GM19238 (cell line): ENCODE measurements around the gene CALM1.

ENCODE experiments used
- DNase-seq: peaks from one replicate; pipeline ENCODE4 v3.0.0; 2011; ENCODE audit warnings: low spot score; ENCODE audit not compliant: insufficient read length

Gene CALM1

DNA sequence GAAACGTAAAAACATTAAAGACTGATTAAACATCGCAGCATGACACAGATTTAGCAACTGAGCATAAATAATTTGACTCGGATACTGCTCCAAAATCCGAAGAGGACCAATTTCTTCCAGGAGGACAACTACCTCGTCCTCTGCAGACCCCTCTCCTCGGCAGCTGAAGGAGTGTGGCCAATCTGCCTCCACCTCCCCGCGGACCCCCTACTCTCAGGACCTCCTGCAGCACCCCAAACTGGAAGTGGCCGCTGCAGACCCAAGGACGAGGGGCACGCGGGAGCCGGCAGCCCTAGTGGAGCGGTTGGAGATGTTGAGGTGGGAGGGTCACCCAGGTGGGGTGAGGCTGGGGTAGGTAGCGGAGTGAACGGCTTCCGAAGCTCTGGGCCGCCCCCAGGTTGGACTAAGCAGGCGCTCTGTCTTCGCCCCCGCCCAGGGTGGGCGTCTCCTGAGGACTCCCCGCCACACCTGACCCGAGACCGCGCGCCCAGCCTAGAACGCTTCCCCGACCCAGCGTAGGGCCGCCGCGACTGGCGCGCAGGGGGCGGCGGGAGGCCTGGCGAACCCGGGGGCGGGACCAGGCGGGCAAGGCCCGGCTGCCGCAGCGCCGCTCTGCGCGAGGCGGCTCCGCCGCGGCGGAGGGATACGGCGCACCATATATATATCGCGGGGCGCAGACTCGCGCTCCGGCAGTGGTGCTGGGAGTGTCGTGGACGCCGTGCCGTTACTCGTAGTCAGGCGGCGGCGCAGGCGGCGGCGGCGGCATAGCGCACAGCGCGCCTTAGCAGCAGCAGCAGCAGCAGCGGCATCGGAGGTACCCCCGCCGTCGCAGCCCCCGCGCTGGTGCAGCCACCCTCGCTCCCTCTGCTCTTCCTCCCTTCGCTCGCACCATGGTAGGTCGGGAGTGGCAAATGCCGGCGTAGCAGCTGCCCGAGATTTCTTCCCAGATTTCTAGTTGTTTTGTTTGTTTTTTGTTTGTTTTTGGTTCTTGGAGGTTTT, at the start of gene CALM1:
Gene CALM1, plus strand, starts transcription at position 689 of the 999 bp plus-strand sequence. Its CDS starts 202 bp downstream, at position 891.
- DNase-seq = peak; percentile 86

DNA sequence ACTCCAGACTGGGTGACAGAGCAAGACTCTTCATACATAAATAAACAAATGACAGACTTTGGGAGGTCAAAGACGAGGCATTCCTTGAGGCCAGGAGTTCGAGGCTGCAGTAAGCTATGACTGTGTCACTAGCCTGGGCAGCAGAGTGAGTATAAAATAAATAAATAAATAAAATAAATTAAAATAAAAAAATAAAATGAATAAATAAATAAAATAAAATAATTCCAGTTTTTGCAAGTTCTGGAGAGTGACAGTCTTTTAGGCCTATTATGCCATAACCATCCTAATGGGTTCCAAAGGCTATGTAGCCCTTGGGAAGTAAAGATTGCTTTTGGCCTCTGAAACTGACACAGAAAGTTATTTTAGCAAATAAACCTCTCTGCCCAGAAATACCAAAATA, 48.6 kb upstream of the CALM1 start:
- DNase-seq = no peak

DNA sequence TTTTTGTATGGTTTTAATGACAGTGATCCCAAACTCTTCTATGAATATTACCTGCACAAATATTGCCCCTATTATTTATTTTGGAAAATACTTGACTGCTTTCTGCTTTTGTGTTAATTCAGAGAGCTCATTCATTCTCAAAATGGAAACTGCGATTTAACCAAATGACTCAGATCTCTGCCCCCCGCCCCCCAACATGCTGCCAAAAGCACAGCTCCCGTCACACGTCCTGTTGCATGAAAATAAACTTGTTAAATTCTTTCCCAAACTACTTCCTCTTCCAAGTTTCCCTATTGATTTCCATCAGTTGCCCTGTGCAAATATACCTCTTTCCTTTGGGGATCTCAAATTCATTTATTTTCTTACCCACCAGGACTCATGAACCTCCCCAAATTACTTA, 47.1 kb upstream of the CALM1 start:
- no peak for DNase-seq

DNA sequence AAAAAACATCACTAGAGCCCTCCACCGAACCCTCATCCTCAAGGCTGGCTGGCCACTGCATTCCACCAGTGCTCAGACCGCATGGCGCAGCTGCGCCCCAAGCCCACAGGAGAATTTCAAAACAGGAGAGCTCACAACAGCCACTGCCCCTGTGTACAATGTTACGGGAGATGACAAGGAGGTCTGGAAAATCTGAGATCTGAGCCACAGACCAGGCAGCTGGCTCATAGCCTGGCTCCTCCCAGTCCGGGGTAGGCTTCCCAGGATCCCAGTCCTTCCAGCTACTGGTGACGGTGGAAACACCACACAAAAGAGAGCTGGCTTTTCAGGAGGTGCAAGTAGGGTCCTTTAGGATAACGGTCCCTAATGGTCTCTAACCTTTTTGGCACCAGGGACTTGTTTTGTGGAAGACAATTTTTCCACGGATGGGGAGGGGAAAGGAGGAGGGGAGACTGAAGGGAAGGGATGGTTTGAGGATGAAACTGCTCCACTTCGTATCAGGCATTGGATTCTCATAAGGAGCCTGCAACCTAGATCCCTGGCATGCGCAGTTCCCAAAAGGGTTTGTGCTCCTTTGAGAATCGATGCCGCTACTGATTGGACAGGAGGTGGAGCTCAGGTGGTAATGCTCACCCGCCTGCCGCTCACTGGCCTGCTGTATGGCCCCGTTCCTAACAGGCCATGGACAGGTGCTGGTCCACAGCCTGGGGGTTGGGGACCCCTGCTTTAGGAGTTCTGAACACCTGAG, 42.1 kb upstream of the CALM1 start:
- DNase-seq = no peak

DNA sequence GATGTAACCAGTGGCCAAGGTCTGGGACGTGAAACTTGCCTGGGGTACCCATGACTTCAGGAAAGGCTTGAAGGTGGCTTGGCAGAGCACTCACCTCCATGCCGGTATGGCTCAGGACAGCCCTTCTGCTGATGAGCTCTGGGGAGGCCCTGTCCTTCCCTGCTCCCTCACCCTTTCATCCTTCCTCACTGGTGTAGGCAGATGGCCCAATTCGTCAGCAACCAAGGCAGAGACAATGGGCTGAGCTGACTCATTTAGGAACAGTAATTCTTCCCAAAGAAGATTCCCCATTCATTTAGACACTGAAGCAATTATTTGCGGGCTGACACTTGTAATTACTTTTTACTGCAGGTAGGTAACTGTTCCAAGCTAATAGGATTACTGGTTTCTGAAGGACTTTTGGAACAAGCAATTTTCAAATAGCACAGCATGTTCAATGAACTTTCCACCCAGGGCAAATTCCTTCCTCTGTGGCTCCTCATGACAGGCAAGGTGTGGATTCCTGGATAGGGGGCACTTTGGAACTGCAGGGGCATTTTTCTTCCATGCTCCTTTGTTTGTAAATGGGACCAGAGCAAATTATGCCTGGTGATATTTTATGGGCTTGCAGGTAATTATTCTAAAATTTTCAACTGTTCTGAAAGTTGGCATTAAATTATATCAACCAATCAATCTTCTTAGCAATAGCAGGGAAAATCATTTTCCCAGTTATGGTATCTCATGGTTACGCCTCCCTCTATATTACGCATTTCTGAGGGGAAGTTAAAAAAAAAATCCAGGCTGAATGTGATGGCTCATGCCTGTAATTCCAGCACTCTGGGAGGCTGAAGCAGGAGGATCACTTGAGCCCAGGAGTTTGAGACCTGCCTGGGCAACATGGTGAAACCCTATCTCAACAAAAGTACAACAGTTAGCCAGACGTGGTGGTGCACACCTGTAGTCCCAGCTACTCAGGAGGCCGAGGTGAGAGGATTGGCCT, 41.0 kb upstream of the CALM1 start:
- DNase-seq = no peak

DNA sequence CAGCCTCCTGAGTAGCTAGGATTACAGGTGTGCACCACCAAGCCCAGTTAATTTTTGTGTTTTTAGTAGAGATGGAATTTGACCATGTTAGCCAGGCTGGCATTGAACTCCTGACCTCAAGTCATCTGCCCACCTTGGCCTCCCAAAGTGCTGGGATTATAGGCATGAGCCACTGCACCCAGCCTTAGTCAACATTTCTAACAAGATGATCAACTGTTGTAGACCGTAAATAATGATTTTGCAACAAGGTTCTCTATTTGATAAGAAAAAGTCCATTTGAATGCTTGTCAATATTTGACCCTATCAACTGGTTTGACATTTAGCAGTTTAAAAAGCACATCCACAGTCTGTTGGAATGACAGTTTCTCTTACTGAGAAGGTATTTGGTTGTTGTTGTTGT, 39.9 kb upstream of the CALM1 start:
- no peak for DNase-seq

DNA sequence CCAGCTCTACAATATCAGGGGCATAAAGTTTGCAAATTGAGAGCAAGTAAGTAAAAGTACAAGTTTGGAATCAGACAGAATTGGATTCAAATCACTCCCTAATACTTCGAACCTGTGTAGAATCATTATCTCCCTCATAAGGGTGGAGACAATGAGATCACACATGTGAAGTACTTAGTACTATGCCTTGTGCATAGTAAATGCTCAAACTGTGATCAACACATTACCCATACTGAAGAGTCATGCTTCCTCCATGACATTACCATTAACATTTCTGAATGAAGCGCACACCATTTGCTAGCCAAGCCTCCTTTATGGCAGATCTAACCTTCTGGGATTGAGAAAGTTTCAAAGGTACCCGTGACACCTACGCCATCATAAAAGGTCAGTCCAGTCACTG, 38.5 kb upstream of the CALM1 start:
- DNase-seq = no peak

DNA sequence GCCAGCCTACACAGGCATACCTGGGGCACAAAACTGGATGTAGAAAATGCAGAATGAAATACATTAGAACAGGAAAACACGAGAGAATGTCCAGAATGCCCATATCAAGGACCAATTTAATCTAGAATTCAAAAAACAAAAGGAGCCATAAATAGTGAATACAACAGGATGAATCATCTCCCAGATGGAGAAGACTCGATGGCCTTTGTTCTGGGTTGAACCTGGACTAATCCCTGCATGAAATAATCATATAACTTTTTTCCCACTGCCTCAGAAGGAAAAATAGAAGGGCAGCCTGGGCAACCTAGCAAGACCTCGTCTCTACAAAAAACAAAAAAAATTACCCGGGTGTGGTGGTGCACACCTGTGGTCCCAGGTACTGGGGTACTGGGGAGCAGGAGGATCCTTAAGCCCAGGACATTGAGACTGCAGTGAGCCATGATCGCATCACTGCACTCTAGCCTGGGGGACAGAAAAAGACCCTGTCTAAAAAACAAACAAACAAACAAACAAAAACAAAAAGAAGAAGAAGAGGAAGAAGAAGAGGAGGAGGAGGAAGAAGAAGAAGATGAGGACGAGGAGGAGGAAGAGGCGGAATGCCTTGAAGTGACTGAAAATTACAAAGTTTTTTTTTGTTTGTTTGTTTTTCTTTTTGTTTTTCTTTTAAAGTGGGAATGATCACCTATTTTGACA, 34.8 kb upstream of the CALM1 start:
- no peak for DNase-seq

DNA sequence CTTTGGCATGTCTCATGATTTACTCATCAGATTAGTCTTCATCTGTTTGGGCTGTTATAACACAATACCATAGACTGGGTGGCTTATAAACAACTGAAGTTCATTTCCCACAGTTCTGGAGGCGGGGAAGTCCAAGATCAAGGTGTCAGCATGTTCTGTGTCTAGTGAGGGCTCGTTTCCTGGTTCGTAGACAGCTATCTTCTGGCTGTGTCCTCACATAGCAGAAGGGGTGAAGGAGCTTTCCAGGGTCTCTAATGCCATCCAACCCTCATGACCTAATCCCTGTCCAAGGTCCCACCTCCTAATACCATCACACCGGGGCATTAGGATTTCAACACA, 34.3 kb upstream of the CALM1 start:
- DNase-seq = no peak

DNA sequence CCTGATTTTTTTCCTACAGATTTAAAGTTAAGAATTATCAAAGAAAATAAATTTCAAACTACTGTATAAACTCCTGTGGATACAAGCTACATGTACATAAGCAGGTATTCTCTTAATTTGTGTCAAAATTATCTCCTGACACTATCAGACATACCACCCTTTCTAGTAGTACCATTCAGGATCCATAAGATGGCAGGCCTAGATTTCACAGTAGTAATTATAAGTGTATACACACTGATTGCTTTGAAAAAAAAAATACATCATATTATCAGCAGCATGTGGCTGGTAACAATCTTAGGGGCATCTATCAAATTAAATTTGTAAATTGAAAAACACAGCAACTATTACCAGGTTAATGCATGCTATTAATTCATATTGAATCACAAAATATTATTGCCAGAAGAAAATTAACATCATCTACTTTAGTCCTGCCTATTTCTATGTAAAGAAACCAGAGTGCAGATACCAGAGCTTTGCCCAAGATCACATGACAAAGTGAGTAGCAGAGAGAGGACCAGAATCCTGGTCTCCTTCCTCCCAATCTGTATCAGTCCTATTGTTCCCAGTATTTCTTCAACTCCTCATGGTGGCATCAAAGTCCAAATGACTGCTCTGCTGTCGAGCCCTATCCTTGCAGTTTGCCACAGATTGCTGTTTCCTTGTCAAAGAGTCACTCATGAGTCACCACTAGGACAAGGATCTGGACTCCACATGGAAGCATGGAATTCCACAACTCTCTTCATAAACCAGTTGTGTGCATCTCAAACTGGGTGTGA, 27.7 kb upstream of the CALM1 start:
- DNase-seq = no peak

DNA sequence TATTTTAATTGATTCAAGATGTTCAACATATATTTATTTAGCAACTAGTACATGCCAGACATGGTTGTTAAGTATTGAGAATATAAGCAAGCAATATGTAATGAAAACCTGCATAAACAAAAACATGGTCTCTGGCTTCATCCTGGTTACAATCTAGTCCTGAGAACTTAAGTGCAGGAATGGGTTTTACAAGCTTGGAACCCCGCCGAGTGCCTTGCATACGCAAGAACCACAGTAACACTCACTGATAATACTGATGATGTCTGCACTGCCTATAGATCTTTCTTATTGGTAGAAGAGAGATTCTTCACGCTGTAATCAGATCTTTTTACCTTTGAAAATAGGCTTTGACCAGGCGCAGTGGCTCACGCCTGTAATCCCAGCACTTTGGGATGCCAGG, 22.9 kb upstream of the CALM1 start:
- no peak for DNase-seq

DNA sequence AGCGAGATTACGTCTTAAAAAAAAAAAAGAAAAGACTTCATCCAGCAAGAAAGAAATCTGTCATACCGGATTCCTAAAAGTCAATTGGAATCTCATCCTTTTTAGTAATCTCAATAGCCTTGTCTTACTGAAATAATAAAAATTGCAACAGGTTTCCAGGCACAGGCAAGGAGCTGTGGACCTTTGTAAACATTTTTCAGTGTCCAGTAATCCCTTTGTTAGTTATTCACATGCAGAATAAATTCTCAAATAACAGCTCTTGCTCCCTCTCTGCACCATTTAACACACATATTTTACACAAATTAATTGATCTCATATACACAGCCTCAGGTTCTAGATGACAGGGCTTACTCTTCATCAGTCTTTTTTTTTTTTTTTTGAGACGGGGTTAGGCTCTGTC, 22.0 kb upstream of the CALM1 start:
- DNase-seq = no peak

DNA sequence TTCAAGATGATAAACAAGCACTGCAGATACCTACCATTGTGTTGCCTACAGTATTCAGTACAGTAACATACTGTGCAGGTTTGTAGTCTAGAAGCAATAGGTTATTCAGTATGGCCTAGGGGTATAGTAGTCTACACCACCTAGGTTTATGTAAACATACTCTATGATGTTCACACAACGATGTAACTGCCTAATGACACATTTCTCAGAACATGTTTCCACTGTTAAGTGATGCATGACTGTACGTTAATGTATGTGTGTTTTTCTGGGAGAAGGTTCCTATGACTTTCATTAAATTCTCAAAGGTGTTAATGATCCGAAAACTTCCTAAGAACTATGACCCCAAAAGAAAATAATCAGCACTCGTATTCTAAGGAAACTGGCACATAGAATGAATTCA, 20.9 kb upstream of the CALM1 start:
- no peak for DNase-seq

DNA sequence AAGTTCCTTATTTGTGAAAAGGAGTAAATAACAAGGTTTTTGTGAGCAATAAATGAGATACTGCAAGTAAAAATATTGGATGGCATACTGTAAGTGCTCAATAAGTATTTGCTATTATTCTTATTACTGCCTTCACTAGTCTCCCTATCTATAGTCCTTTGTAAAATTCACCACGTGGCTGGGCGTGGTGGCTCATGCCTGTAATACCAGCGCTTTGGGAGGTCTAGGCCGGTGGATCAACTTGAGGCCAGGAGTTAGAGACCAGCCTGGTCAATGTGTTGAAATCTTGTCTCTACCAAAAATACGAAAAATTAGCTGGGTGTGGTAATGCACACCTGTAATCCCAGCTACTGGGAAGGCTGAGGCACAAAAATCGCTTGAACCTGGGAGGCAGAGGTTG, 18.6 kb upstream of the CALM1 start:
- no peak for DNase-seq

DNA sequence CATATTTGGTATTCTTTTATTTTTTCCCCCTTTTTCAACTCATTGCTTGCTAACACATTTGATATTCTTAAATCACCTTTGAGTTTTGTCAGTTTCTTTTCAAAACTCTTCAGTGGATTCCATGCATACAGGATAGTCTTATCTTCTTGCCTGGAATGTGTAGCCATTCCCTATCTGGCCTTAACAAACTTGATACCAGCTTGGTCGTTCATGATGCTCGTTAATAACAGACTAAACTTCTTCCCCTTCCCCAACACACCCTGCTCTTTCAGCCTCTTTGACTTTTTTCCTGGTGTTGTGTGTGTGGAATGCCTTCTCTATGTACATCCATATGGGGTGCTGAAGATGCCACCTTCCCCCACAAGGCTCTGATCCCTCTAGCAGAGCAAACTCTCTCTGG, 17.7 kb upstream of the CALM1 start:
- DNase-seq = no peak

DNA sequence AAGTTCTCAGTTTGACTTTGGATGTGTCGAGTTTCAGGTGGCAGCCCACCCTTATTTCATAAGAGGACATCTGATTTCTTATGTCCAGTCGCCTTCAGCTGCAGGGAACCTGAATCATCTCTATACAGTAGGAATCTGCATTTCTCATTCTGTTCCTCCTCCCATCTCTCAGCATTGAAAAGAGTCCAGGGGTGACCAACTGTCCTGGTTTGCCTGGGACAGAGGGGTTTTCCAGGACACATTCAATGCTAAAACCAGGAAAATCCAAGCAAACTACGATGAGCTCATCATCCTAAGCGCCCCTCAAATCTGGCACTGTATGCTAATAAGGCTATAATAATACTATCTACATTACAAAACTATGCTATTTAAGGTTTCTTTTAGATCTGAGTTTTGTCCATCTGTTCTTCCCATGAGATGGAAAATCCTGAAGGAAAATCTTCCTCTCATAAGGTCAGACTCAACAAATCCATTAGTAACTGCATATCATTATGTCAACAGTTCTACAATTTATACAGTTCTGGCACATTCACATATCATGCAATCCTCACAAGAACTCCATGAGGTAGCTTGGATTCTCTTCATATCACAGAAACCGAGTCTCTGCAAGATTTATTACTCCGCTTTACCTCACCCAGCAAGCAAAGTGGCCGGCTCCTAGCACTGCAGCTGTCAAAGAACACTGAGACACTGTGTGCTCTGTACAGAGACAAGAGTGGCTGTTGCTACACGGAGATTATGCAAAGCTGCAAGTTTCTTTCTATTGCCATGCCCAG, 15.6 kb upstream of the CALM1 start:
- no peak for DNase-seq

DNA sequence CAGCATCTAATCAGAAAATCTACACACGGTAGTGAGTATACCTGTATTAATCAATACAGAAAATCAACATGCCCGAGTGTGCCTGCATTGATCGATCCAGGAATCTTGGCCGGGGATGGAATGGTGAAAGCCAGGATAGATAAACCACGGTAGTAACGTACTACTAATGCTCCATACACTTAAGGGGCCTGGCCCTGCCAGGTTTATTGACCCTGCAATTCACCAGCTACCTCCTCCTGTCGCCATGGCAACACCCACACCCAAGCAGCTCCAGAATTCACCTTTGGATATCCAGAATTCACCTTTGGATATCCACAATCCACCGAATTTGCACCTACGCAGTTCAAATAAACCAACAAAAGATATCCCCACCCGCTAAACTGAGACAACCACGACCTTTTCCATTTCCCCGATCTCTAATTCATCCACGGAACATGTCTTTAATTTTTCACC, 14.8 kb upstream of the CALM1 start:
- DNase-seq = no peak

DNA sequence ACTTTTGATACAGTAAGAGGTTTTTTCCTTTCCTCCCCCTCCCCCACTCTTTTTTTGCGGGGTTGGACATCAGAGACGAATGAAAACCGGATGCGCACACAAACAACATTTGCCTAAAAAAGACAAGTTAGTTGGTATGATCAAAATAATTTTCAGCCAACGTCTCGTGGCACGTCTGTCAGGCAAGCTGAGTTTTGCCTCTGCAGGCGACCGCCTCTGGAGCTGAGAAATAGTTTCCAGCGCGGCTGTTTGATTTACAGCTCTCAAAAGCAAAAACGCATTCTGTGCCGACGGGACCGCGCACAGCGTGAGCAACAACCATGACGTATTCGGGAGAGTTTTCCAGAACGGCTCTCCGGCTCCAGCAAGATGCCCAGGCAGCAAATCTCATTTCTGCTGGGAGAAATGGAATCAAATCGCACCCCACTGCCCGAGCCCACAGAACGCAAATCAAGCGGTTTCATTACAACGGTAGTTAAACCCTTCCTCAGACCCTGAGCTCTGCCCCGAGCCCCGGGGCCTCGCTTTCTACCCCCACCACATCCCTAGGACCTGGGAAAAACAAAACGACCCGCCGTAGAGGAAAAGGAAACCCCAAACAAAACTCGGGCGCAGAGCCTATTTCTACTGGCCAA, 14.2 kb upstream of the CALM1 start:
- no peak for DNase-seq
